HepG2 (cell line): ENCODE results near the gene ADAMTSL3. TPM values are rescaled to one million over a fixed set of nuclear protein-coding genes. Genes with fewer than 3 reads are reported as not detected.

Source experiments
- ATAC-seq: fragments of 200-7000 bp; cut with Tn5 transposase; 3 replicates; pipeline ENCODE4 v1.9.1; 2020; ENCODE audit warnings: mild to moderate bottlenecking, moderate library complexity
- BruUV-seq: library from RNA; stranded (reverse); fragments of 400-500 nt; replicated peaks from 2 replicates; lab custom pipeline; 2021; lab: Mats Ljungman, UMichigan
- CTCF ChIA-PET: fragments of 300-600 bp; formaldehyde crosslinking; extraction: SDS; loops from one replicate; lab custom pipeline; 2021; ENCODE audit warnings: low total read pairs, inconsistent platforms, low intra/inter-chr PET ratio; lab: Yijun Ruan, JAX
- POLR2A ChIA-PET: fragments of 350-600 bp; sonication (Branson Sonifier 250); formaldehyde crosslinking; loops from one replicate; lab custom pipeline; 2020; ENCODE audit warnings: antibody characterized with exemption, inconsistent platforms; lab: Yijun Ruan, JAX
- DNase-seq: peaks from one replicate; pipeline ENCODE4 v3.0.0-alpha.2; 2015; ENCODE audit warnings: low spot score
- FAIRE-seq: peaks from 3 replicates; lab custom pipeline; 2011; peaks lifted over from hg19 to GRCh38; lab: Jason Lieb, UNC
- H2AFZ ChIP-seq: one replicate; pipeline ENCODE4 v1.6.1; 2011; ENCODE audit warnings: low read length, inconsistent platforms
- H3K27ac ChIP-seq: fragments of 300-600 bp; 3 replicates; pipeline ENCODE4 v1.8.0; 2011; ENCODE audit warnings: mixed run types, mild to moderate bottlenecking, mixed read lengths, low read length, inconsistent platforms; ENCODE audit not compliant: insufficient read depth; ENCODE audit errors: extremely low read length
- H3K27me3 ChIP-seq, 2 experiments: fragments of 200-600 bp in 1 of 2; 2 replicates in 1 of 2; 3 replicates in 1 of 2; pipeline versions ENCODE4 v1.6.0 to v1.8.0; 2011; ENCODE audit warnings: low read length in 2 of 2, mild to moderate bottlenecking in 2 of 2, moderate library complexity in 2 of 2, inconsistent platforms in 1 of 2; ENCODE audit not compliant: insufficient read depth in 2 of 2, control insufficient read depth in 1 of 2
- H3K36me3 ChIP-seq, 2 experiments: fragments of 200-600 bp in 1 of 2; replicated peaks in 1 of 2; 2 replicates in 1 of 2; 3 replicates in 1 of 2; pipeline versions ENCODE4 v1.5.1 to v1.8.0; 2011; ENCODE audit warnings: low read length in 2 of 2, inconsistent platforms in 1 of 2; ENCODE audit not compliant: insufficient read depth in 2 of 2, control insufficient read depth in 1 of 2
- H3K4me1 ChIP-seq: 2 replicates; pipeline ENCODE4 v1.5.1; 2012; ENCODE audit warnings: low read length, inconsistent platforms; ENCODE audit not compliant: insufficient read depth
- H3K4me2 ChIP-seq: 2 replicates; pipeline ENCODE4 v1.6.0; 2011; ENCODE audit warnings: low read depth, low read length, inconsistent platforms
- H3K4me3 ChIP-seq, 3 experiments: fragments of 200-600 bp in 1 of 3; sonication (generic), shearing (Covaris generic) in 1 of 3; replicated peaks in 1 of 3; 2 replicates each; pipeline ENCODE4 v1.5.1; 2011 to 2016; ENCODE audit warnings: low read length in 3 of 3, inconsistent platforms in 2 of 3, low read depth in 2 of 3, mild to moderate bottlenecking in 2 of 3, control low read depth in 1 of 3, mixed read lengths in 1 of 3; ENCODE audit not compliant: insufficient read depth in 1 of 3
- H3K79me2 ChIP-seq: one replicate; pipeline ENCODE4 v1.6.1; 2011; ENCODE audit warnings: low read length, inconsistent platforms; ENCODE audit not compliant: insufficient read depth
- H3K9ac ChIP-seq: 2 replicates; pipeline ENCODE4 v1.6.0; 2011; ENCODE audit warnings: mild to moderate bottlenecking, low read depth, low read length, inconsistent platforms; ENCODE audit not compliant: insufficient read depth
- H3K9me3 ChIP-seq: 2 replicates; pipeline ENCODE4 v1.5.1; 2012; ENCODE audit warnings: mild to moderate bottlenecking, low read length
- H4K20me1 ChIP-seq: 2 replicates; pipeline ENCODE4 v1.6.0; 2011; ENCODE audit warnings: inconsistent platforms, mild to moderate bottlenecking, low read length, moderate library complexity; ENCODE audit not compliant: insufficient read depth
- AGO1 ChIP-seq: fragments of 200-400 bp; formaldehyde crosslinking; IDR thresholded peaks from 2 replicates; pipeline ENCODE4 v1.6.1; 2017; ENCODE audit warnings: mild to moderate bottlenecking, low read depth, low read length, moderate library complexity; ENCODE audit not compliant: poor library complexity, severe bottlenecking
- DNMT3B ChIP-seq: conservative IDR thresholded peaks from 2 replicates; pipeline ENCODE4 v1.6.1; 2016; ENCODE audit warnings: missing biosample characterization, control low read depth
- GABPA ChIP-seq, 2 experiments: IDR thresholded peaks; 2 replicates each; pipeline ENCODE4 v1.6.1; 2011 to 2016; ENCODE audit warnings: low read depth in 2 of 2, low read length in 1 of 2, missing biosample characterization in 1 of 2, missing genetic modification characterization in 1 of 2
- KDM1A ChIP-seq: IDR thresholded peaks from 2 replicates; pipeline ENCODE4 v1.6.1; 2016; ENCODE audit warnings: missing compliant biosample characterization
- MED1 ChIP-seq: sonication (generic); formaldehyde crosslinking; IDR thresholded peaks from 2 replicates; pipeline ENCODE4 v1.4.0; 2020; ENCODE audit warnings: missing genetic modification reagents
- MXI1 ChIP-seq: IDR thresholded peaks from 3 replicates; pipeline ENCODE4 v1.6.1; 2012; ENCODE audit warnings: low read depth, low read length, inconsistent platforms, borderline replicate concordance
- NFIB ChIP-seq: sonication (generic); formaldehyde crosslinking; IDR thresholded peaks from 2 replicates; pipeline ENCODE4 v1.9.0; 2021; ENCODE audit warnings: missing genetic modification reagents, mild to moderate bottlenecking, borderline replicate concordance
- NFYB ChIP-seq: sonication (generic); formaldehyde crosslinking; IDR thresholded peaks from 2 replicates; pipeline ENCODE4 v1.4.0; 2020; ENCODE audit warnings: missing genetic modification reagents
- PAF1 ChIP-seq: IDR thresholded peaks from 2 replicates; pipeline ENCODE4 v1.6.1; 2016; ENCODE audit warnings: missing genetic modification reagents, missing compliant biosample characterization
- RNF2 ChIP-seq: fragments of 450-650 bp; conservative IDR thresholded peaks from 2 replicates; pipeline ENCODE4 v1.6.1; 2016; ENCODE audit warnings: low read depth
- SATB2 ChIP-seq: sonication (generic); formaldehyde crosslinking; IDR thresholded peaks from 2 replicates; pipeline ENCODE4 v1.5.0; 2020; ENCODE audit warnings: missing genetic modification reagents
- STAG1 ChIP-seq: sonication (generic); formaldehyde crosslinking; IDR thresholded peaks from 2 replicates; pipeline ENCODE4 v1.4.0; 2020; ENCODE audit warnings: missing genetic modification reagents
- TMF1 ChIP-seq: sonication (generic); formaldehyde crosslinking; IDR thresholded peaks from 2 replicates; pipeline ENCODE4 v1.8.1; 2022; ENCODE audit warnings: low read depth, missing genetic modification reagents
- ZNF264 ChIP-seq: sonication (generic); formaldehyde crosslinking; IDR thresholded peaks from 2 replicates; pipeline ENCODE4 v1.4.0; 2020; ENCODE audit warnings: missing genetic modification reagents
- ZNF484 ChIP-seq: sonication (generic); formaldehyde crosslinking; IDR thresholded peaks from 2 replicates; pipeline ENCODE4 v1.5.1; 2020; ENCODE audit warnings: mild to moderate bottlenecking, low read depth, missing genetic modification reagents, borderline replicate concordance
- ZNF569 ChIP-seq: sonication (generic); formaldehyde crosslinking; IDR thresholded peaks from 2 replicates; pipeline ENCODE4 v1.5.0; 2020; ENCODE audit warnings: mild to moderate bottlenecking, missing genetic modification reagents, moderate library complexity, borderline replicate concordance
- ZNF703 ChIP-seq: sonication (generic); formaldehyde crosslinking; IDR thresholded peaks from 2 replicates; pipeline ENCODE4 v1.5.1; 2020; ENCODE audit warnings: missing genetic modification reagents, mild to moderate bottlenecking, moderate library complexity, borderline replicate concordance
- whole genome bisulfite sequencing: methylation state at CpG from one replicate; pipeline ENCODE4 v1.1.6; 2017; ENCODE audit warnings: low lambda C conversion rate; 5-methylcytosine and 5-hydroxymethylcytosine counted together
- in situ Hi-C: cut with HindIII; loops from 2 replicates; pipeline ENCODE4 v1.10.0; 2017; ENCODE audit warnings: low pct_unique_long_range_greater_than_20kb; ENCODE audit not compliant: extremely low pct_ligation_motif_present
- intact Hi-C: fragments of 100-400 bp; cut with micrococcal nuclease; formaldehyde crosslinking; loops from one replicate; pipeline ENCODE4 v1.10.0; 2022; ENCODE audit not compliant: unreplicated experiment
- polyA plus RNA-seq, 8 experiments: library from polyadenylated mRNA; depleted of rRNA in 3 of 8; stranded (reverse) in 7 of 8; unstranded in 1 of 8; fragments of >200 nt; fragmentation: Illumina TruSeq in 4 of 8; extraction: Trizol in 4 of 8; gene quantifications; 2 replicates each; pipeline versions ENCODE4 v1.2.1 to v1.2.3, GENCODE V29; 2011 to 2016; ENCODE audit warnings: low read depth in 4 of 8, missing spikeins in 1 of 8, mixed read lengths in 1 of 8; ENCODE audit not compliant: insufficient read depth in 1 of 8
- total RNA-seq, 5 experiments: library from RNA; depleted of rRNA; stranded (reverse); fragments of >200 nt; fragmentation: Illumina TruSeq; extraction: Trizol; gene quantifications; 2 replicates each; pipeline ENCODE4 v1.2.3, GENCODE V29; 2016; ENCODE audit warnings: low read depth in 1 of 5
- TF ChIP-seq, protein P1 (sequence below): sonication (generic); formaldehyde crosslinking; conservative IDR thresholded peaks from 2 replicates; pipeline ENCODE4 v1.4.0; 2020; ENCODE audit warnings: missing genetic modification reagents

The ADAMTSL3 gene
- total and polyA plus RNA-seq, 2 of the 13 experiments (the other 11 are each of a cell fraction or from before 2014, with no cell fraction given) = 0.04 to 0.09 TPM

DNA sequence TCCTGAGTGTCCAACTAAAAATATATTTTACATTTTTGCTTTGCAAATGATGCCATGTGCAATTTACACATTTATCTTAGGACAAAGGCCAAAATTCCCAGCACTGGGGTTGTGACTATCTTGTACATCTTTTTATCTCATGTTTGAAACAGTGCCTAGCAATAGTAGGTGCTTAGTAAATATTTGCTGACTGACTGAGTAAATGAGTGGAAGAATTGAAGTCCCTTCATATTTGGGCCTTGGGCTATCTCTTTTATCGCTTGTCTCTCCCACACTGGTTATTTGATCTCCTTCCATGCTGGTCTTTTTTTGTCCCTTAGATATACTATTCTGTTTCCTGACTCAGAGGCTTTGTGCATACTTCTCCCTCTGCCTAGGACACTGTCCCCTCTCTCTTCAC, 368.6 kb downstream of the ADAMTSL3 start:
- TF ChIP-seq NFYB (CRISPR knock-in tag) = no peak
- no peak for TF ChIP-seq AGO1
- no peak for TF ChIP-seq PAF1 (CRISPR knock-in tag)
- no peak for TF ChIP-seq TMF1
- TF ChIP-seq MED1 = no peak
- TF ChIP-seq ZNF703 (CRISPR knock-in tag) = no peak
- TF ChIP-seq GABPA (IDR thresholded peaks at IDR 0.05; ENCODE audit: low read depth, low read length) = no peak
- TF ChIP-seq GABPA (CRISPR knock-in tag; IDR thresholded peaks at IDR 0.05; ENCODE audit: low read depth) = no peak
- TF ChIP-seq RNF2 = no peak
- TF ChIP-seq SATB2 = no peak
- no peak for TF ChIP-seq ZNF484 (CRISPR knock-in tag)

DNA sequence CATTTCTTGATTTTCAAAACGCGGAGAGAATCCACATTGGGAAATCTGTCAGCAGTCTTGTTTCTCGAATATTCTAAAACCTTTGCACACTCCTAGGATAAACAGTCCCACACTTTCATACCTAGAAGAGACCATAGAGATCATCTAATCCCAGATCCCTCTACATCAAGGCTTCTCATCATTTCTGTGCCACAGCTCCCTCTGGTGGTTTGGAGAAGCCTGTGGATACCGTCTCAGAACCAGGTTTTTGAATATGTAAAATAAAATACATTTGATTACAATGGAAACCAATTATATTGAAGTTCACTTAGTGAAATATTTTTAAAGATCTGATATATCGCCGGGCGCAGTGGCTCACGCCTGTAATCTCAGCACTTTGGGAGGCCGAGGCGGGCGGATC, 369.7 kb downstream of the ADAMTSL3 start:
- intact Hi-C loops = no loop called here
- H3K9ac ChIP-seq = no peak overlapping the region
- FAIRE-seq (no peak), DNase-seq (peak; percentile 24), ATAC-seq (no peak; the same call in 2 of the 3 replicates)
- H3K4me2 ChIP-seq = no peak overlapping the region
- no peak overlapping the region for H2AFZ ChIP-seq
- no peaks in the 10 kb centered on the region for H3K4me1 ChIP-seq
- no peak overlapping the region for H3K4me3 ChIP-seq
- H4K20me1 ChIP-seq = no peaks in the 10 kb centered on the region
- no peaks in the 10 kb centered on the region for H3K9me3 ChIP-seq
- ChIA-PET CTCF (interaction anchor here (1.7 kb wide), 1 partner anchor 289 kb away, joined by 4 read pairs; no protein-coding TSS in a partner anchor), POLR2A (no interaction called here)
- H3K27me3 ChIP-seq = no peaks in the 10 kb centered on the region
- H3K27ac ChIP-seq = no peak overlapping the region
- BruUV-seq = no TSS peak
- 74% methylated on average over 11 of the region's 11 CpGs for WGBS
- no peaks in the 10 kb centered on the region for H3K79me2 ChIP-seq
- in situ Hi-C loops = no loop called here
- H3K36me3 ChIP-seq = no peaks in the 10 kb centered on the region
- TF ChIP-seq ZNF264 (CRISPR knock-in tag) = no peak
- no peak for TF ChIP-seq NFIB (CRISPR knock-in tag)
- no peak for TF ChIP-seq MXI1
- no peak for TF ChIP-seq ZNF569 (CRISPR knock-in tag)
- peak; percentile 25; the same call in 1 of the 2 replicates for TF ChIP-seq STAG1 (CRISPR knock-in tag)
- no peak for TF ChIP-seq DNMT3B
- no peak for TF ChIP-seq KDM1A (CRISPR knock-in tag)
- TF ChIP-seq, protein P1, sequence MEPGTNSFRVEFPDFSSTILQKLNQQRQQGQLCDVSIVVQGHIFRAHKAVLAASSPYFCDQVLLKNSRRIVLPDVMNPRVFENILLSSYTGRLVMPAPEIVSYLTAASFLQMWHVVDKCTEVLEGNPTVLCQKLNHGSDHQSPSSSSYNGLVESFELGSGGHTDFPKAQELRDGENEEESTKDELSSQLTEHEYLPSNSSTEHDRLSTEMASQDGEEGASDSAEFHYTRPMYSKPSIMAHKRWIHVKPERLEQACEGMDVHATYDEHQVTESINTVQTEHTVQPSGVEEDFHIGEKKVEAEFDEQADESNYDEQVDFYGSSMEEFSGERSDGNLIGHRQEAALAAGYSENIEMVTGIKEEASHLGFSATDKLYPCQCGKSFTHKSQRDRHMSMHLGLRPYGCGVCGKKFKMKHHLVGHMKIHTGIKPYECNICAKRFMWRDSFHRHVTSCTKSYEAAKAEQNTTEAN = no peak

More for the DNA sequence above, 368.6 kb downstream of the ADAMTSL3 start:
- POLR2A ChIA-PET = no interaction called here
- FAIRE-seq (no peak), DNase-seq (no peak), ATAC-seq (no peak)
- H3K9me3 ChIP-seq = no peaks in the 10 kb centered on the region
- H3K9ac ChIP-seq = no peak overlapping the region
- H3K4me1 ChIP-seq = no peaks in the 10 kb centered on the region
- no peaks in the 10 kb centered on the region for H4K20me1 ChIP-seq
- H3K36me3 ChIP-seq = no peaks in the 10 kb centered on the region
- no peak overlapping the region for H3K27ac ChIP-seq
- H3K27me3 ChIP-seq = no peaks in the 10 kb centered on the region; a peak in 1 of 5 replicates
- H2AFZ ChIP-seq = no peak overlapping the region
- intact Hi-C loops = no loop called here
- in situ Hi-C loops = no loop called here
- H3K4me3 ChIP-seq = no peak overlapping the region
- no TSS peak for BruUV-seq
- 0% methylated on average over 1 of the region's 1 CpG for WGBS
- no peaks in the 10 kb centered on the region for H3K79me2 ChIP-seq
- CTCF ChIA-PET = no interaction called here
- H3K4me2 ChIP-seq = no peak overlapping the region
